GM21447 (cell line): ENCODE data around the gene OTOG.

ENCODE experiments used
- ATAC-seq: cut with Tn5 transposase; IDR thresholded peaks from one replicate; pipeline ENCODE4 v1.9.1; 2021; ENCODE audit not compliant: unreplicated experiment

The OTOG gene

DNA sequence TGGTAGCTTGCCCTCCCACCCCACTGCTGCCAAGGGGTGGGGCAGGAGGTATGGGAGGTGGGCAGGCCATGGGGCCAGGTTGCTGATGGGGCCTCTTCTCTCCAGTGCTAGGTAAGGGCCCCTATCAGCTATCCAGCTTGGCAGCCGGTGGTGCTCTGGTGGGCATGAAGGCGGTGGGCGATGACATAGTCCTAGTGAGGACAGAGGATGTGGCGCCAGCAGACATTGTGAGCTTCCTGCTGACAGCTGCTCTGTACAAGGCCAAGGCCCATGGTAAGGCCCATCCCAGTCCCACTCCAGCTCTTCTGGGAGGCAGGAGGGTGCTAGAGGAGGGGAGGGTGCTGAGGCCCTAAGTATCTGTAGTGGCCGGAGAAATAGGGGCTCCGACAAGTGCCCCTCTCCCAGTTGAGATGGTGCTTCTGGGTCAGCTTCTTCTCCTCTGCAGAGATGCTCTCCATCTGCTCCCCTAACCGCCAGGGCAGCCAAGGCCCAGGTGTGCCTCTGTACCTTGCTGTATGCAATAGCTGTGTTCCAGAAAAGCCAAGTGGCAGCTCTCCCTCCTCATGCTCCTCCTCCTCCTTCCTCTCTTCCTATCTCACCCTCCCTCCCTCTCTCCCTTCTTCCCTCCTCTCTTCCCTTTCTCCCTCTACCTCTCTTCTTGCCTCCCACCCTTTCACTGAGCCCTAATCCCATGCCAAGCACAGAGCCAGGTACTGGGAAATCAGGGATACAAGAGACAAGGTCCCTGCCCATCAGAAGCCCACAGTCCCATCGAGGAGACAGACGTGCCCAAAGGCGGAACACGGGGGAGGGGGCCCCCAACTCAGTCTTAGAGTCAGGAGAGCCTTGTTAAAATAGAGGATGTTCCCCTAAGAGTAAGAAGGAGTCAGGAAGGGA lies 55.3 kb downstream of the OTOG start:
- no peak for ATAC-seq

DNA sequence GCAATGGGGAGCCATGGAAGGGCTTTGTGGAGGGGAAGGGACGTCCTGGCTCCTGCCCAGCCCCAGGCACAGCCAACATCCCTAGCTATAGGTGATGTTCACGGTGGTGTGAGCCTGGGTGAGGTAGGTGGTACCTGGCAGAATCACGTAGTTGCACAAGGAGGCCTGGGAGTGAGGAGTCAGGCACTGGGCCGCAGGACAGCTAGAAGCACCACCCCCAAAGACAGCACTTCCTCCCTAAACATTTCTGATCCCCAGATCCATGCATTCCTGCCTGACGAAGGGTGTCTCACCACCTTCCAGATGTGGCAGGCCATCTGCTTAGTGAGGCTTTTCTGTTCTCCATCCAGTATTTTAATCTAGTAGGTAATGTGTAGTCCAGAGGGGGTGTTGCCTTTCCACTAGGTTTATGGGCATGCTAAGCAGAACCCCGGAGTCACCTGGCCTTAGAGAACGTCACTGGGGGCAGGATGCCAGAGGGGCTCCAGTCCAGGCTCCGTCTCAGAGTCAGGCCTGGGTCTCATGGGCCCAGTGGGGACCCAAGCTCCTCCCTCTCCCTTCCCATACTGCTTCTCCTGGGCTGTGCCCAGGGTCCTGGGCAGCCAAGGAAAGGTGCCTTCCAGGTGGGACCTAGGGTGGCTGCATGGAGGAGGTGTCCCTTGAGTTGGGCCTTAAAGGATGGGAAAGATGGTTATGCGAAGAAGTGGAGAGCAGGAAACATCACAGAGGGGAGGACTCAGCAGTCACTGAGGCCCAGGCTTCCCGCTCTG lies 56.2 kb downstream of the OTOG start:
- no peak for ATAC-seq

DNA sequence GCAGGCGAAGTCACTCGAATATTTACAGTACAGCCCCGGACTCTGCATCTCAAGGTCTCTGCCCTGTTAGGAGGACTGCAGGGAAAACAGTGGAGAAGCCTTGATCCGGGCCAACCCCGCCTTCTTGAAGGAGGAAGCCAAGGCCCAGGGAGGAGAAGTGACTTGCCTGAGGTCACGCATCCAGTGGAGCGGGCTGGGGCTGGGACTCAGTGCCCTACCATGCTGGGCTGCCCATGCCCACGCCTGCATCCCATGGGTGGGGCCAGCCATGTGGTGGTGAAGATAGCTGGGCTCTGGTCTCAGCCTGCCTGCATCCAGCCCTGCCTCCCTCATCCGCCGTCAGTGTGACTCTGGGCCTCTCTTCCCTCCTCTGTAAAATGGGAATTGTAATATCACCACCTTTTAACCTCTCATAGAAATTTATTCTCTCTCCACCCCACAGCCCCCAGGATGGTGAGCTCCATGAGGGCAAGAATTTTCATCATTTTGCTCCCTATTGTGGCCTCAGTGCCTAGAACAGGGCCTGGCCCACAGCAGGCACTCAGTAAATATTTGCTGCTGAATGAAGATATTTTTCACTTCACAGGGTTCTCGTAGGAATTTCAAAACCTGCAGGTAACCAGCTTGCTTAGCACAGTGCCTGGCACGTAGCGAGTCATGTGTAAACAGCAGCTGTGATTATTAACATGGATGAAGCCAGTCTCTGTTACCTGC lies 57.3 kb downstream of the OTOG start:
- ATAC-seq, result no peak

DNA sequence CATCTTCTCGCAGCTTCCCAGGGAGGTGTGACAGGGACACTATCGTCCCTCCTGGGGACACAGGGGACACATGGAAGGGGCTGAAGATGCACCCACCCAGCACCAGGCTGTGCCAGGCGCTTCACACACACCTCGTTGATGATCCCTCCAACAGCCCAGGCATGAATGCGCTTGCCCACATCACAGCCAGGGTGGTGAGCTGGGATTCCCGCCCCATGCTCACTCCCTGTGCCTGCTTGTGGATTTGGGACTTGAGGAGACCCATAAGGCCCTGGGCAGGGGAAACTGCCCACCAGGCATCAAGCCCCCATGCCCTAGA lies 57.8 kb downstream of the OTOG start:
- no peak for ATAC-seq

DNA sequence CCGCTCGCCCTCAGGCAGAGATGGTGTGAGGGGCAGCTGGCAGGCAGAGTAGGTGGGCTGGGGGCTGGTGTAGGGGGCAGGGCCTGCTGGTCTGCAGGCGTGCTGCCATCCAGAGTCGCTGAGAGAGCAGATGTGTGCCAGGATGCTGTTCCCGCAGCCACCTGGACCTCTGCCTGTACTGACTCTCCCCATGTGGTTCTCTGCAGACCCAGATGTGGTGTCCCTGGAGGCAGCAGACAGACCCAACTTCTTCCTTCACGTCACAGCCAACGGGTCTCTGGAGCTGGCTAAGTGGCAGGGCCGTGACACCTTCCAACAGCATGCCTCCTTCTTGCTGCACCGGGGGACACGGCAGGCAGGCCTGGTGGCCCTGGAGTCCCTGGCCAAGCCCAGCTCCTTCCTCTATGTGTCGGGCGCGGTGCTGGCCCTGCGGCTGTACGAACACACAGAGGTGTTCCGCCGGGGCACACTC lies 58.6 kb downstream of the OTOG start:
- no peak for ATAC-seq

DNA sequence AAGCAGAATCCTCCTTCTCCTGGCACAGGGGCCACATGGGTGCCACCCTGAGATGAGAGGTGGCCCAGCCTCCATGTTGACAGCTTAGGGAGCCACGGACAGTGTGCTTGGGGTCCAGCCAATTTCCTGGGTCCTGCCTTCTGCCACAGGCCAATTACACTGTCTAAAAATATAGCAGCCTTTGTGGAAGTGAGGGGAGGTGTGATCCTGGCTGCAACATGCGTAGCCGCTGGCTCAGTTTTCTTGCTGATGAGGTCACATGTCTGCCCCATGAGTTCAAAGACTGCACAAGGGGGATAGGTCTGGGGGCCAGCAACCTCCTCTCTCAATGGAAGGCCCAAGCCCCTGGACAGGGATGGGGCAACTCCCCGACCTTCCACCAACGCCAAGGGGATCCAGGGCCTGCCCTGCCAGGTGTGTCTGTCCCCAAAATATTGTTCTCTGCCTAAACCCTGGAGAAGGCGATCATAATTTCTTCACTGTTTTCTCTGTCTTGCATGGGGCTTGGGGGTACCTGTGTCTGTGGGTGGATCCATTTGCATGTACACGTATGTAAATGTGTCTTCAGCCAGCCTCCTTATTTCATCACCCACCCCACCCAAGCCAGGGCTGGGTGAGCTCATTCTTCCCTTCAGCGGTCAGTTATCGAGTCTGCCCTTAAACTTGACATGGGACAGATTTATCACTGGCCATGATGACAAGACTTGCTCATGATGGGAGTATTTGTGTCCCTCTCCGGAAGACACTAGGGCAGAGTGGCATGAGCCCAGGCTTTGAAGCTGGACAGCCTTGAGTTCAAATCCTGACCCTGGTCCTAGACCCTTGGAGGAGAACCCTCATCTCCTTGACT lies 59.4 kb downstream of the OTOG start:
- no peak for ATAC-seq

DNA sequence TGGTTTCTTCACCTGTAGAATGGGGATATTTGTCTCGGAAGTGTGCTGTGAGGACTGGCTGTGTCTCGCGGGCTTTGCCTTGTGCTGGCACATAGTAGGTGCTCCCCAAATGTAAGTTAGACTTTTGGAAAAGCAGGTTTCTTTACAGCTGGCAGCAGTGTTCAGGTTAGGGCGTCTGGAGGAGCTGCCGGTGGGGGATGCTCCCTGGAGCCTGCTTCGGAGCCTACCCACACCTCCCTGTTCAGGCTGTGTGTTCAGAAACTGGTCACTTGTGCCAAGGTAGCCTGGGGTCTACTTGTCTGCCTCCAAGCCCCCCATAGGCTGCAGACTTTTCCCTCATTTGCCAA lies 60.0 kb downstream of the OTOG start:
- no peak for ATAC-seq

DNA sequence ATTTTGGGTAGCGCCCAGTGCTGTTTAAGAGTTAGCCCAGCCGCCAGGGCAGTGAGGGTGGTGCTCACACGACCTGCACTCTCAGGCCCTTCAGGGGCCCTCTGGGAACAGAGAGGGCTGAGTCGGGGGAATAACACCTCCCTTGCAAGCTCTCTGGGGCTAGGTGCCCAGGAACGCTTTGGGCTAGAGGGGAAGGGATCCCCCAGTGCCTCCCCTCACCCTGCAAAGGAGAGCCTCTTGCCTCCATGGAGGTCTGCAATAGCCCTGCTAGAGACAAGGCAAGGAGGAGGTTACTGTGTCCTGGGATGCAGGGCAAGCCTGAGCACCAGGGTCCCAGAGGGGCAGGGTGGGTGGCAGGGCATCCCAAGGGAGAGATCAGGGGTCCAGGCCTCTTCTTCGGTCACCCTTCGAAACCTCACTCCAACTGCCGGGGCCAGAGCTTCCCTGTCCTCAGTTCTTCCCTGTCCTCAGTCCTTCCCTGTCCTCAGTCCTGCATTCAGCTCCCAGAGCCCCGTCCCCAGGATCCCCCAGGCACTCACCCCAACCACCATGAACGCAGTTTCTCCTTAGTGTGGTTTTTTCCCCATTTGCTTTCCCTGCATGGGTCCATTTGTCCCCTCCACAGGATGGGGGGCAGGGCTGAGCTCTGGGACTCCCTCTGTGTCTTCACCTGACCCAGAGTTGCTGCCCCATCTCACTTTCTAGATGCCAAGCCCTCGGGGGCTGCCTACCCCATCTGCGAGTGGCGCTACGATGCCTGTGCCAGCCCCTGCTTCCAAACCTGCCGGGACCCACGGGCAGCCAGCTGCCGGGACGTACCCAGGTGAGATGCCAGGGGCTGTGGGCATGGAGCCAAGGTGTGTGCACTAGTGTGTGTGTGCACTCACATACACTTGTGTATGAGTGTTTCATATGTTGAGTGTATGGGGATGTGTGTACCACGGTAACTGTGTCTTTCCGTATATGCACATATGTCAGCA lies 60.8 kb downstream of the OTOG start:
- ATAC-seq, result no peak

DNA sequence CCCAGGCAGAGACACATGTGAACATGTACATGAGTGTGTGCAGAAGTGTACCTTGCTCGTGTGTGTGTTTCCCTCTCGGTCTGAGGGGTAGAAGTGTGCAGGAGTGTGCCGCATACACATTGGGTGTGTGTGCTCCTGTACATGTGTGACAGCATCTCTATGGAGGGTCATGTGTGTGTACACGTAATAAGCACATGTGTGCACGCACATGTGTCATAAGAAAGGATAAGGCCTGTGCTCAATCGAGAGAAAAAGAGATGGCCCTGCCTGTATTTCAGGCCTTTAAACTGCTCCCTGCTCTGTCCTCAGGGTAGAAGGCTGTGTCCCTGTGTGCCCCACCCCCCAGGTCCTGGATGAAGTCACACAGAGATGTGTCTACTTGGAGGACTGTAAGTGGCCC lies 61.8 kb downstream of the OTOG start:
- no peak for ATAC-seq

DNA sequence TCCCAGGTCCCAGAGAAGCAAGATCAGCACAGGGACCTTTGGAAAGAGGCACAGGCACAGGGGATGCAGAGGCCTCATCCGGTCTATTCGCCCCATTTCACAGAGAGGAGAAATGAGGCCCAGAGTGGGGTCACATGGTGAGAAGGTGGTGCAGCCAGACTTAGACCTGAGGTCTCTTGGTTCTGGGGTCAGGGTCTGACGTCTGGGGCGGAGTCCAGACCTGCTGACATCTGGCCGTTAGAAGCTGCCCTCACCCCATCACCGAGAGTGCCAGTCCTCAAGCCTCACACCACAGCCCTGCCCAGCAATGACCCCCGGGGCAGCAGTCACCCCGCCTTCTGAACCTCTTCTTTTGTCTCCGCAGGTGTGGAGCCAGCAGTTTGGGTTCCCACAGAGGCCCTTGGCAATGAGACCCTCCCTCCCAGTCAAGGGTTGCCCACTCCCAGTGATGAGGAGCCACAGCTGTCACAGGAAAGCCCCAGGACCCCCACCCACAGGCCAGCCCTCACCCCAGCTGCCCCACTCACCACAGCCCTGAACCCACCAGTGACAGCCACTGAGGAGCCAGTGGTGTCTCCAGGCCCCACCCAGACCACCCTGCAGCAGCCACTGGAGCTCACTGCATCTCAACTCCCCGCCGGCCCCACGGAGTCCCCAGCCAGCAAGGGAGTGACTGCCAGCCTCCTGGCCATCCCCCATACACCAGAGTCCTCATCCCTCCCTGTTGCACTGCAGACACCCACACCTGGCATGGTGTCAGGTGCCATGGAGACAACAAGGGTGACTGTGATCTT lies 62.4 kb downstream of the OTOG start:
- no peak for ATAC-seq

DNA sequence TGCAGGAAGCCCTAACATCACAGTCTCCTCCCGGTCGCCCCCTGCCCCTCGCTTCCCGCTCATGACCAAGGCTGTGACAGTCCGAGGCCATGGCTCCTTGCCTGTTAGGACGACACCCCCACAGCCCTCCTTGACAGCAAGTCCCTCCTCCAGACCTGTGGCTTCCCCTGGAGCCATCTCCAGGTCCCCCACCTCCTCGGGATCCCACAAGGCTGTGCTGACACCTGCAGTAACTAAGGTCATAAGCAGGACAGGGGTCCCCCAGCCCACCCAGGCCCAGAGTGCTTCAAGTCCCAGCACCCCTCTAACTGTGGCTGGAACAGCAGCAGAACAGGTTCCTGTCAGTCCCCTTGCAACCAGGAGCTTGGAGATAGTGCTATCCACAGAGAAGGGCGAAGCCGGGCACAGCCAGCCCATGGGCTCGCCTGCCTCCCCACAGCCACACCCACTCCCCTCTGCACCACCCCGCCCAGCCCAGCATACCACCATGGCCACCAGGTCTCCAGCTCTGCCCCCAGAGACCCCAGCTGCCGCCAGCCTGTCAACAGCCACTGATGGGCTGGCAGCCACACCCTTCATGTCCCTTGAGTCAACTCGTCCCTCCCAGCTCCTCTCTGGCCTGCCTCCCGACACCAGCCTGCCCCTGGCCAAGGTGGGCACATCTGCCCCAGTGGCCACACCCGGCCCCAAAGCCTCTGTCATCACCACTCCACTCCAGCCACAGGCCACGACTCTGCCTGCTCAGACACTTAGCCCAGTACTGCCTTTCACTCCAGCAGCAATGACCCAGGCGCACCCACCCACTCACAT lies 63.2 kb downstream of the OTOG start:
- ATAC-seq, result no peak

DNA sequence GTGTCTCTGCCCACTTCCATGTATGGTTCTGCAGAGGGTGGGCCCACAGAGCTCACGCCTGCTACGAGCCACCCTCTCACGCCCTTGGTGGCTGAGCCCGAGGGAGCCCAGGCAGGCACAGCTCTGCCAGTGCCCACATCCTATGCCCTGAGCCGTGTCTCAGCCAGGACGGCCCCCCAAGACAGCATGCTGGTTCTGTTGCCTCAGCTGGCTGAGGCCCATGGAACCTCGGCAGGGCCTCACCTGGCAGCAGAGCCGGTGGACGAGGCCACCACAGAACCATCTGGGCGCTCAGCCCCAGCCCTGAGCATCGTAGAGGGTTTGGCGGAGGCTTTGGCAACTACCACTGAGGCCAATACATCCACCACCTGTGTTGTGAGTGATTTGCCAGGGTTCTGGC lies 64.0 kb downstream of the OTOG start:
- no peak for ATAC-seq

DNA sequence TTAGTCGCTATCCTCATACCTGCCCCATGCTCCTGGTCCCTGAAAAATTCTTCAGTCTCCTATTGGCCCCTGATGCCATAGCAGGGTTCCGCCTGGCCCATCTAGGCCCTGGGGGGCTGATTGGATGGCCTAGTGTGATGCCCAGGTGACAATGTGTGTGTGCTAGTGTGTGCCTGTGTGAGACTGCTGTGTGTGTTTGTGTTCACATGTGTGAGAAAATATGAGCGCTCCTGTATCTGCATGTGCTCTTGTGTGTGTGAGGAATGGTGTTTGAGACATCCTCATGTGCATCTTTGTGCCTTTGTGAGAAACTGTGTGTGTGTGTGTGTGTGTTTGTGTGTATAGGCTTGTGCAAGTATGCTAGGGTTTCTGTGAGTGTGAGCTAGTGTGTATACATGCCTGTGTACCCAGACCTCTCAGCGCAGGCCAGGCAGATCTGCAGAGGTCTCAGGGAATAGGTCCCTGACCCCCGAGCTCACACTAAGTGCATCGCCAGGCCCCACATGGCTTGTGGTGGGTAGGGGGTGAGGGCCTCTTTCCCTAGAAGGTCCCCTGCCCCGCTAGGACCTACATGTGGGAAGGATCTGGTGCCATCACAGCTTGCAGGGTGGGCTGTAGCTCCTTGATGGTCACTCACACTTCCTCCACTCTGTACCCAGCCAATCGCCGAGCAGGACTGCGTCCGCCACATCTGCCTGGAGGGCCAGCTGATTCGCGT lies 64.6 kb downstream of the OTOG start:
- ATAC-seq, result no peak

DNA sequence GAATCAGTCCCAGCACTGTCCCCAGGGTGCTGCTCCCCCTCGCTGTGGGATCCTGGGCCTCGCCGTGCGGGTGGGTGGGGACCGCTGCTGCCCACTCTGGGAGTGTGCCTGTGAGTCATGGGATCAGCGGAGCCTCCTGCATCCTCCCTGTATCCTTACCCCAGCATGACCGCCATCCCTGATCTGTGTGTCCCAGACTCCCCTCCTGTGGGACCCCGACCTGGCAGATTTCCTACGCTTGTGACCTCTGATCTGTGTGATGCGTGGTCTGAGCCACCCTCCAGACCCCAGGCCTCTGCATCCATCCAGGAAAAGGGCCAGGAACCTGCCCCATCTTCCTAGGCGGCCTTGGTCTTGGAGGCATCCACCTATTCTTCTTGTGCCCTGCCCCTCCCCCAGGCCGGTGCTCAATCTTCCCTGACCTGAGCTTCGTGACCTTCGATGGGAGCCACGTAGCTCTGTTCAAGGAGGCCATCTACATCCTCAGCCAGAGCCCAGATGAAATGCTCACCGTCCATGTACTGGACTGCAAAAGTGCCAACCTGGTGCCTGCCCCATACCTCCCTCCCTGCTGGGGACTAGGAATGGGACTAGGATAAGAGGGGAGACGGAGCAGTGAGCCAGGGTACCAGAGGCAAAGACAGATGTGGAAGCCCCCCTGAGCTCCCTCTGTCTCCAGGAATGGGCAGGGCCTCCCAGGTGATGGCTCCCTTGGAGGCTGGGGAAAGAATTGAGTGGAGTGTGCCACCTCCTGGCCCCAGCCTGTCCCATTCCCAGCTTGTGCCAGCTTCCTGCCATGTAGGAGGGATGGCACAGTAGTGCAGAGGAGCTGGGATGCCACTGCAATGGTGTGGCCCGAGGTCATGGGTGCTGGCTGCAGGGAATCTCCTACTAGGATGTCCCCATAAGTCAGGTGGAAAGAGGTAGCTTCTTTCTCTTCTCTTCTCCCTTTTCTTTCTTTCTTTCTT lies 65.4 kb downstream of the OTOG start:
- no peak for ATAC-seq

DNA sequence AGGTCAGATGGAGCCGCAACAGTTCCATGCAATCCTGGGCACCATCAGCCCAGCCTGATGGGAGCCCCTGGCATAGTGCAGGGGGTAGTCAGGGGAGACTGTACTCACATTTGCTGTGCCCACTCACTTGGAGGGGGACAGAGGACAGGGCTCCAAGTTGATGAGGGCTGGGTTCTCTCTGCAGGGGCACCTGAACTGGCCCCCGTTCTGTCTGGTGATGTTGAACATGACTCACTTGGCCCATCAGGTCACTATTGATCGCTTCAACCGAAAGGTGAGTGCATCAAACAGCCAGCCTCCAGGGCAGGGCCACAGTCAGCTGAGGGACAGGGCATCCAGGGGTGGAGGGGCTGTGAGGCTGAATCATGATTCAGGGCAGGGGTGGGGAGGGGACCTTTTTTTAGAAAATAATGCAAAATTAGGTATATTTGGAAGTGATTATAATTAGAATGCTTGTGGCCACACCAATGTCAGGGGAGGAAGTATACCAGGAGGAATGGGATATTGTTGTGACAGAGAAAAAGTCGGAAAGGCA lies 66.4 kb downstream of the OTOG start:
- no peak for ATAC-seq

DNA sequence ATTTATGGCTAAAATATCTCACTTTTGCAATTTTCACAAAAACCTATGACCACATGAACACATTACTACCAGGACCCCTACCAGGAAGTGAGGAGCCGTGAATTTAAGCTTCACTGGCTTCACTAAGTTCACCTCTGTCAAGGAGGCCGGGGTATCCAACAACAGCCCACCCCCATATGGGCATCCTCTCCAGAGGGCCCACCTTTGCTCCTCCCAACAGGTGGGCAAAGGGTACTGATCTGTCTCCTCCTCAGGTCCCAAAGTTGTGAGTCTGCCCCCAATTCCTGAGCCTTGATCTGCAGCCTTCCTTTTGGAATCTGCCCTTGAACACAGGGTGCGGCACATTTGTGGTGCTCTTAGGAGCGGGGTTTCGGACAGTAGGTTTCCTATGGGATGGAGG lies 66.9 kb downstream of the OTOG start:
- no peak for ATAC-seq
